Inflammatory macrophage (primary cell): ENCODE results near the gene LCOR.

Source experiments
- DNase-seq, 2 donors: peaks; one replicate each; pipeline ENCODE4 v3.0.0-alpha.2; 2020 to 2022

LCOR gene

DNA sequence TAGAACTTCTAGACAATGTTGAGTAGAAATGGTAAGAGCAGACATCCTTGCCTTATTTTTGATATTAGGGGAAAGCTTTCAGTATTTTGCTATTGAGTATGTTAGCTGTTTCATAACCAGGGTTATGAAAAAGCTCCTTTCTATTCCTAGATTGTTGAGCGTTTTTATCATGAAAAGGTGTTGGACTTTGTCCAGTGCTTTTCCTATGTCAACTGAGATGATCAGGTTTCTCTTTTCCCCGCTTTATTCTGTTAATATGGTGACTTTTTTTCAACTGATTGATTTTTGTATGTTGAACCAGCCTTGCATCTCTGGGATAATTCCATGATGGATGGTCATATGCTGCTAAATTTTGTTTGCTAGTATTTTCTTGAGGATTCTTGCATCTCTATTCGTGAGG, 58.5 kb downstream of the LCOR start:
- DNase-seq, result no peak

DNA sequence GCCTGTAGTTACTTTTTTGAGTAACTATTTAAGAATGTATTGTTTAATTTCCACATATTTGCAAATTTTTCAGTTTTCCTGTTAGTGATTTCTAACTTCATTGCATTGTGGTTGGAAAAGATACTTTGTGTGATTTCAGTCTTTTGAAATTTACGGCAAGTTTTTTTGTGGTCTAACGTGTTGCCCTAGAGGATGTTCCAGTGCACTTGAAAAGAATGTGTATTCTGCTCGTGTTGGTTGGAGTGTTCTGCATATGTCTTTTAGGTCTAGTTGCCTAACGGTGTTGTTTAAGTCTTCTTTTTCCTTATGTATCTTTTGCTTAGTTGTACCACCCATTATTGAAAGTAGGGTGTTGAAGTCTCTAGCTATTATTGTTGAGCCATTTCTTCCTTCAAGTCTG, 59.7 kb downstream of the LCOR start:
- no peak for DNase-seq

DNA sequence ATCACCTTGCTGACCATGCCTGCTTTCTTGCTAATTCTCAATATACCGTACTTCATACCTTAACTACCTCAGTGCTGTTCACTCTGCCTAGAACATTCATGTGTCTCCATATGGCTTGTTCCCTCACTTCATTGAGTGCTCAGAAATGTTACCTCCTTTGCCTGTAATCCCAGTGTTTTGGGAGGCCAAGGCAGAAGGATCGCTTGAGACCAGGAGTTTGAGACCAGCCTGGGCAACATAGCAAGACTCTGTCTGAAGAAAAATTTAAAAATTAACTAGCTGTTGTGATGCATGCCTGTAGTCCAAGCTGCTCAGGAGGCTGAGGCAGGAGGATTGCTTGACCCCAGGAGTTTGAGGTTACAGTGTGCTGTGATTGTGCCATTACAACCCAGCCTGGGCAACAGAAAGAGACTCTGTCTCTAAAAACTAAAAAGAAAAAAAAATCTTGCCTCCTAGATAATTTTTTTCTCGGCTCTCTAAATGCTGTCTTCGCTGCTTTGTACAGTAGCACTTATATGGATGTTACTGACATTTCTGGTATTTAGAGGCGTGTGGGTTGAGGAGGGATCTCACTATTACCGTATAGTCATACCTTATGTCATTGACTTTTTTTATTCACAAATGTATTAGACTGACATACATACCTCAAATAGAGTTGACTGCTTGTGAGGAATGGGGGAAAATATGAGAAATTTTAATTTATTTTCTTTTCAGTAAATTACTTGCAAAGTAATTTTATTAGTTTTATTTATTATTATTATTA, 63.7 kb downstream of the LCOR start:
- no peak for DNase-seq

DNA sequence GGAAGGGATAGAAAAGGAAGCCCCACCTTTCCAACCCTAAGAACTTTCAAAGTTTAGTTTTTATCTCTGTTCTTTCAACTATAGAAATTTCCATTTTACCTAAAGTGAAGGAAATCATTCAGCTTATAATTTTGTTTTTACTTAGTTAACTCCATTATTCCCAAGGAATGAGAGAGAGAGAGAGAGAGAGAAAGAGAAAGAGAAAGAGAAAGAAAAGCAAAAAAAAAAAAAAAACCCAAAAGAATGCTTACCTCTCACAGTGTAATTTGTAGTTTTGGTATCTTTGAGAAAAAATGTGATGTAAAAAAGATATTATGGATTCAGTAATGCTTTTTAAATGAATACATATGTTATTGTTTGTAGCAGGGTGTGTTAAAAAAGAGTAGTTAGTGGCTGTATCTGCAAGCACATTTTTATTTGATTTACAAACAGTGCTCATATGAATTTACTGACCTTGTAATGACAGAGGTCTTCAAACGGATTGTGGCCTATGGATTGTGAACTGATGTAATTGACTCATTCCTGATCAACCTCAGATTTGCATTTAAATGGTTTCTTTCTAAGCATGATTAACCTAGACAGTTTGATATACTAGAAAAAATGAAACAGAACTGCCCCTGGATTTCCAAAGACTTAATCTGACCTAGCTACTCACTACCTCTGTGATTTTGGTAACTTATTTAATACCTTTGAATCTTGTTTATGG, 64.9 kb downstream of the LCOR start:
- no peak for DNase-seq

DNA sequence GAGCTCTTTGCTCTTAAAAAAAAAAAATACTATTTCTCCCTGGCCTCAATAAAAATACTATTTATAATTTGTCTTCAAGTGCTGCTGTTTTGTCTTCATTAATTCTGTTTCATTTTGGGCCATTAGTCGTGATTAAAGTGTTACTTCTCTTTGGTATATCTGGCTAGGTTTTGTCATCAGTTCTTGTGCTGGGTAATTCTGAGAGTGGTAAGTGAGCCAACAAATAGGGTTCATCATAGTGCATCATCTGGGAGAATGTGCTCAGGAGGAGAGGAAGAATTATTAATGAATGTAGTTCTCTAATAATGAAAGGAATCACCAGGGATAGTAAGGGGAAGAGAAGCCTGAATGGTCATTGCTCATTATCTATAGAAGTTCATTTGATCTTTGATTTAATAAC, 70.0 kb downstream of the LCOR start:
- no peak for DNase-seq

DNA sequence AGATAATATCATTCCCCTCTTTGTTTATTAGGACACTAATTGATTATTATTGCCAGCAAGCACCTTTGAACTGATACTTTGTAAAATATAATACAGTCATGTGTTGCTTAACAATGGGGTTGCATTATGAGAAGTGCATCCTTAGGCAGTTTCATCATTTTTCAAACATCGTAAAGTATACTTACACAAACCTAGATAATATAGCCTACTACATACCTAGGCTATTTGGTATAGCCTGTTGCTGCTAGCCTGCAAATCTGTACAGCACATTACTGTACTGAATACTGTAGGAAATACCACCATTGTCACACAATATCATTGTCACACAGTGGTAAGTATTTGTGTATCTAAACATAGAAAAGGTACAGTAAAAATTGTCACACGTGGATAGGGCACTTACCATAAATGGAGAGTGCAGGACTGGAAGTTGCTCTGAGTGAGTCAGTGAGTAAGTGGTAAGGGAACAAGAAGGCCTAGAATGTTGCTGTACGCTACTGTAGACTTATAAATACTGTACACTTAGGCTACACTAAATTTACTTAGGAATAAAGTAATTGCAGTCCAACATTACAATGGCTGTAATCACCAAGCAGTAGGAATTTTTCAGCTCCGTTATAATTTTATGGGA, 70.7 kb downstream of the LCOR start:
- DNase-seq, result peak in 1 of 2 donors; percentile 14

DNA sequence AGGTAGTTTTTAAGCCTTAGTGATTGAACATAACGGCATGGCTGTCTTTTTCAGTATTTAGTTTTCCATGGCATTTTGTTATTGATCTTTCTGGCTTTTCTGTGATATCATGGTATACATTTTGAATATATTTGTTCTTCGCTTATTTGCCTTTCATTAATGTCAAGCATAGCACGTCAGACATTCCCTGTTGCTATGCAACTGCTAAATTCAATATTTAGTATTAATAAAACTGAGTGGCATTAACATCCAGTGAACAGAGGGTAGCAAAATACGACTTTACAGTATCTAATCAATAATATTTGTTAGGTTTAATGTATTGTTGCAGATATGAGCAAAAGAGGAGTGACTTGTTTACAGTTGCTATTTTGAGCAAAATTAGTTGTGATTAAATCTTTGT, 72.5 kb downstream of the LCOR start:
- no peak for DNase-seq

DNA sequence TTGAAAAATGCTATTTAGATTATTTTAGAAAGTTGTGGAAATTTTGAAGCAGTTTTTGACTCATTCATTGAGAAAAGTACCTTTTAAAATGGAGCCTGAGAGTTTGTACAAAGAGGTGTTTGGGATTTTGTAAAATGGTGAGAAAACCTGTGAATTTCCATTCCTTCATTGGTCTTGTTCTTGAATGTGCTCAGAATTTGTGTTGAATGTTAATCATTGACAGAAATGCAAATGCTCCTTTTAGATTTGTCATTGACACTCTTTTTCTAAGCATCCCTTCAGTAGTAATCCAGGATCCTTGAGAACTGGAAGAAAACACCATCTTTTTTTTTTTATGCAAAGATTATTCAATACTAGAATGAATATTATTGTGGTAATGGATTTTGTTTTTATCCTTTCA, 74.8 kb downstream of the LCOR start:
- DNase-seq, result no peak

DNA sequence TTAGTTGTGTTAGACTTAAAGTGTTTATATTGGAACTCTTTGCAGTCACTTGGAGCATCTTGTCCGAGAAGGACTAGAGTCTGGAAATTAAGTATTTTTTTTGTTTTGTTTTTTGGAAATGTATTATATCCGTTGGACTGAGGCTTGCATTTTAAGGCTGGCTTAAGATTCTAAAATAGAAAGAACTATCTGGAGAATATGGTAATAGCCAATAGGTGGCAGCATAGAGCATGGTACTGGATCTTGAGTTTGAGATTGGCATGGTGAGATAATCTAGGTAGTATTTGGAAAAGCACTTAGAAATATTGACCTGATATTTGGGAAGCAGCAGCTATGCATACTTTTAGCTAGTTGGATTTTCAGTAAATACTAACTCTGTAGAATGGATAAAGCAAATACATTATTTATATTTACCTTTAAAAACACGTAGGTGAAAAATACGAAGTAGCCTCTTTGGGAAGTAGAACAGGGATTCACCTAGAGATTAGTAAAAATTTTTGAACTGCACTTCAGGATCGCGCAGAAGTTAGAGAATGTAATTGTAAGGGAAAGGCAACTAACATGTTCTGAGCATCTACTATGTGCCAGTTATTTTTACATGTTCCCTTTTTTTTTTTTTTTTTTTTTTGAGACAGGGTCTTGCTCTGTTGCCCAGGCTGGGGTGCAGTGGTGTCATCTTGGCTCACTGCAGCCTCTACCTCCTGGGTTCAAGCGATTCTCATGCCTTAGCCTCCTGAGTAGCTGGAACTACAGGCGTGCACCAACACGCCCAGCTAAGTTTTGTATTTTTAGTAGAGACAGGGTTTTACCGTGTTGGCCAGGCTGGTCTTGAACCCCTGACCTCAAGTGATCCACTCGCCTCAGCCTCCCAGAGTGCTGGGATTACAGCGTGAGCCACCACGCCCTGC, 78.6 kb downstream of the LCOR start:
- peak; percentile 49 to 62 for DNase-seq

DNA sequence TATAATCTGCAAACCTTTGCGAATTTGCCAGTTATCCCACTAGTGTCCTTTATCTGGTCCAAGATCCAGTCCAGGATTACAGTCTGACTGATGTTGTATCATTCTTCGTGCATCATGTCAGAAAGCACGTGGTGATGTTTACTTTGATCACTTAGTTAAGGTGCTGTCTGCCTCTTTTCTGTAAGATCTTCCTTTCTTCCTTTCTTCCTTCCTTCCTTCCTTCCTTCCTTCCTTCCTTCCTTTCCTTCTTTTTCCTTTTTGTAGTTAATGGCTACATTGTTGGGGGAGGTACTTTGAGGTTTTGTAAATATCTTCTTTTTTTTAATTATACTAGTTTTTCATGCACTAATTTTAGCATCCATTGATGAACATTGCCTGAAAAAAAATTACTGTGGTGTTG, 80.3 kb downstream of the LCOR start:
- DNase-seq, result no peak

DNA sequence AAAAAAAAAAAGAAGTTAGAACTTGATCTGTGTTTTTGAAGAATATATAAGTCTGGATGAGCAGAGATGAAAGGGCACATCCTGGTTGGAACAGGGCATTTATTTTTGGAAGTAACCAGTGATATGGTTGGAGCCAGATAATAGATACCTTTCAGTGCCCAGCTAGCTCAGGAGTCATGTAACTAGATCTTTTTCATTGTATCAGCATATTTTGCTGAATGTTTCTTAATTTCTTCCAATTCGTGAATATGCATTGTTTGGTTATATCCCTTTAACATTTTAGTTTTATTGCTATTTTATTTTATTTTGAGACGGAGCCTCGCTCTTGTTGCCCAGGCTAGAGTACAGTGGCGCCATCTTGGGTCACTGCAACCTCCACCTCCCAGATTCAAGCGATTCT, 81.8 kb downstream of the LCOR start:
- DNase-seq, result no peak

DNA sequence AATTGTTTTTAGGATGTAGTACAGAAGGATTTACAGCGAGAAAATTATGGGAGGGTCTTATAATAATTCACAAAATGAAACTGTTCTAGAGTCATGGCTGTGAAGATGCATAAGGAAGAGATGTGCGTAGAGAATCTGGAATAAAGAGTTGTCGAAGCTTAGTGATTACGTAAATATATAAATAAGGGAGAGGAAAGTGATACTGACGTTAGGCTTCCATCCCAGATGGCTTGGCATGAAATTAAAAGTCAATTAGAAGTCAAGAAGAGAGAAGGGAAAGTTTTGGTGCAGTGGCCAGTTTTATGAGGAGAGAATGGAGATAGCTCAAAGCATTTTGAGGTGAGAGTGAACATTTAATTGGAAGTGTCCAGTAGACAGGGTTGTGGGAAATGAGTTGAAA, 85.5 kb downstream of the LCOR start:
- DNase-seq, result no peak

DNA sequence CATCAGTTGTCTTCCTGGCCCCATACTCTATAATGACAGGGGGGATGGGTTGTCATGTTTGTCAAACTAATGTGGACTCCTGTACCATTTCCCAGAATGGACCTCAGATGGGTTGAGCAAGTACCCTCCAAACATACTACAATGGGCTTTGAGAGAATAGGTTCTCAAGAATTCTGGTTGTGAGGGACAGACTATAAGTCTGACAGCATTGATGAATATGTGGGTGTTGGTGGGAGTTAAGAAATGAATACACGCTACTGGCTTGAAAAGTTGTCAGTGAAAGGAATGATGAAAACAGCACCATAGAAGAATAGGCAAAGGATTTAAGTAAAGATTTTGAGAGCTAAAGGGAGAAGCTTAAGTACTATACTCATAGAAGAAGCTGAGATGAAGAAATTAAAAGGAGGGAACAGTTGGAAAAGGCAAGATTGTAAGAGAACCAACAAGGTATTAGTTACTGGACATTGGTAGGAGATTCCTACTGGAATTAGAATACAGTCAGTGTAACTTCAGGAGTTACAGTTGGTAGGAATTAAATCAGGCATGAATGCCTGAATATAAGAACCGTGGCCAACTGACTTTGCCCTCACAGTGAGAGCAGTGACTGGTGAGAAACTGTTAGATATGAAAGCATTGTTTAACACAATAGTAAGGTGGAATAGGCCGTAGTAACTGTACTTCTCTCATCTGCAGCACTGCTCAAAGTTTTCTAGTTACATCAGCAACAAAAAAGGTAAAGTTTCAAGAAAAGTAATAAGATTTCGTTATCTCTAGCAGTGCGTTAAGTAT, 86.3 kb downstream of the LCOR start:
- DNase-seq, result no peak

DNA sequence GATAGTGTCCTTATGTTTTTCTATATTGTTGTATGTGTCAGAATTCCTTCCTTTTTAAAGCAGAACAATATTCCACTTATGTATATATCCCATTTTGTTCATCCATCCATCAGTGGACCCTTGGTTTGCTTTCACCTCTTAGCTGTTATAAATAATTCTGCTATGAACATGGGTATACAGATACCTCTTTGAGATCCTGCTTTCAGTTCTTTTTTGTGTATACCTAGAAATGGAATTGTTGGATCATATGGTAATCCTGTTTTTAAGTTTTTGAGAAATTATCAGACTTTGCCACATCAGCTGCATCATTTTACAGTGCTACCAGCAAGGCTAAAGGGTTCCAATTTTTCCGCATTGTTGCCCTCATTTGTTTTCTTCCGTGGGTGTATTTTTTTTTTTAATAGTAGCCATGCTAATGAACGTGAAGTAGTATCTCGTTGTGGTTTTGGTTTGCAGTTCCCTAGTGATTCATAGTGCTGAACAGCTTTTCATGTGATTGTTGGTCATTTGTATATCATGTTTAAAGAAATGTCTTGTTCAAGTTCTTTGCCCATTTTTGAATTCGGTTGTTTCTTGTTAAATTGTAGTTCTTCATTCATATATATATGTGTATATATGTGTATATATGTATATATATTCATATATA, 87.8 kb downstream of the LCOR start:
- peak; percentile 55 to 59 for DNase-seq

DNA sequence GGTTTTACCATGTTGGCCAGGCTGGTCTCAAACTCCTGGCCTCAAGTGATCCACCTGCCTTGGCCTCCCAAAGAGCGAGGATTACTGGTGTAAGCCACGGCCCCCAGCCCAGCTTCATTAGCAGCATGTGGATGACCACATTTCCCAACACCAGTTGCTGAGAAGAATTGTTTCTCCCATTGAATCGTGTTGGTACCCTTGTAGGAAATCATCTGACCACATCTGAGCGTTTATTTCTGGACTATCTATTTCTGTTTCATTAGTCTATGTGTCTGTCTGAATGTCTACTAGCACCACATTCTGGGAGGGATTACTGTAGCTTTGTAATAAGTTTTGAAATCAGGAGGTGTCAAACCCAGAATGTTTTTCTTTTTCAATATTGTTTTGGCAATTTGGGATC, 89.6 kb downstream of the LCOR start:
- DNase-seq, result no peak

DNA sequence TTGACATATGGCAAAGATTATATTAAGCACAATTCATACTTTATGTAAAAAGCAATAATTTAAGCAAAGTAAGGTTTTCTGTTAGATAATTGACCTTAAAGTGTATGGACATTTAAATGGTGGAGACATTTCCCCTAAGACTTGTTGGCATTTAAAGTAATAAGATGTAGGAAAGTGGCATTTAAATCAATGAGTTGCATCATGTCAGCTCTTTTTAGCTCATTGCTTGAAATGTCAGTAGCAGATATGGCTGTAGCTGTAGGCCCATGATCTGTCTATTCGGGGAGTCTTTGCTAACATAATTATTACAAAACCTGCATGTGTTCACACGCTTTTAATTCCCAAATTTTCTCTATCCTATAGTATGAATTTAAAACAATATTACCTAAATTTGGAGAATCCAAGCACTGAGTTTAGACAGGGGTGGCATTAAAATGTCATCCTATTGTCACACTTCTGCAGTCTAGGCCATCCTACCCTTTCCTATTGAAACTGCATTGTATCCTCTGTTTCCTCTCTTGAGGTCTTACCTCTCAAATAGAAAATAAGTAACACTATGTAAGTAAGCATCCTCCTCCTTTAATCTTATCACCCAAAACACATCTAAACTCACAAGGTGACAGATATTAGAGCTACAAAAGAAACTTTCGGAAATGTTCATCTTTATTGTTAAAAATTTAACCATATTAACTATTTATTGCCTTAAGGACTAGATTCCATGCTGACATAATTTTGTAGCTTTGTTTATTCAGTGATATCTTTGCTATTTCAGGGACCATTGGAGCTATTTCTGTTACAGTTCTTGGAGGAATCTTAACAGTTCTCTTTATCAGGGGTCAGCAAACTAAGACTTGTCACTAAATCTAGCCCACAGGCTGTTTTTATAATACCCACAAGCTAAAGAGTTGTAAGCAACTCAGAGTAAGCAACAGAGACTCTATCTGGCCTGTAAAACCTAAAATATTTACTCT, 91.2 kb downstream of the LCOR start:
- DNase-seq, result no peak

DNA sequence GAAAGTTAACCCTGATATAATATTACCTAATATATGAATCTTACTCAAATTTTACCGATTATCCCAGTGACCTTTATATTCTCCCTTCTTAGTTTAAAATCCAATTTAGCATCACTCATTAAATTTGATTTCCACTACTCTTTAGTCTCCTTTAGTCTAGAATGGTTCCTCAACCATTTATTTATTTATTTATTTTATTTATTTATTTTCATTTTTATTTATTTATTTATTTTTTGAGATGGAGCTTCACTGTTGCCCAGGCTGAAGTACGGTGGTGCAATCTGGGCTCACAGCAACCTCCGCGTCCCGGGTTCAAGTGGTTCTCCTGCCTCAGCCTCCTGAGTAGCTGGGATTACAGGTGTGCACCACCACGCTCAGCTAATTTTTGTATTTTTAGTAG, 92.8 kb downstream of the LCOR start:
- DNase-seq, result no peak

DNA sequence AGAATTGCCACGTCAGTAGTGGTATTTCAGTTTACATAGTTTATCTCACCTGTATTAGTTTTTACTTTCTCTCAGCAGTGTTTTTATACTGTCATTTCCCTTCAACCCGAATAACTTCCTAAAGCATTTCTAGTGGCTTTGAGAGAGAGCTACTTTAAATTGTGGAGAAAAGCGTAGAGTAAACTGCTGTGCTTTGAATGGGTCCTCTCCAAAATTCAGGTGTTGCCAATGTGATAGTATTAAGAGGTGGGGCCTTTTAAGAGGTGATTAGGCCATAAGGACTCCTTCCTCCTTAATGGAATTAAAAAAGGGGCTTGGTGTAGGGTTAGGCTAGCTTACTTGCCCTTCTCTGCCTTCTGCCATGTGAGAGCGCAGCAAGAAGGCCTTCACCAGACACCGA, 98.4 kb downstream of the LCOR start:
- DNase-seq, result no peak

DNA sequence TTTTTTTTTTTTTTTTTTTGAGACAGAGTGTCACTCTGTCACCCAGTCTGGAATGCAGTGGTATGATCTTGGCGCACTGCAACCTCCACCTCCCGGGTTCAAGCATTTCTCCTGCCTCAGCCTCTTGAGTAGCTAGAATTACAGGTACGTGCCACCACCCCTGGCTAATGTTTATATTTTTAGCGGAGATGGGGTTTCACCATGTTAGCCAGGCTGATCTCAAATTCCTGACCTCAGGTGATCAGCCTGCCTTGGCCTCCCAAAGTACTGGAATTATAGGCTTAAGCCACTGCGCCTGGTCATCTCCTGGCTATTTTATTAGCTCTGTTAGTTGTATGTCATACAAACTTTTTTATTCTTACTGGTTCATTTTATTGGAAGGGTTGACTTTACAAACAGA, 103.0 kb downstream of the LCOR start:
- DNase-seq, result no peak

DNA sequence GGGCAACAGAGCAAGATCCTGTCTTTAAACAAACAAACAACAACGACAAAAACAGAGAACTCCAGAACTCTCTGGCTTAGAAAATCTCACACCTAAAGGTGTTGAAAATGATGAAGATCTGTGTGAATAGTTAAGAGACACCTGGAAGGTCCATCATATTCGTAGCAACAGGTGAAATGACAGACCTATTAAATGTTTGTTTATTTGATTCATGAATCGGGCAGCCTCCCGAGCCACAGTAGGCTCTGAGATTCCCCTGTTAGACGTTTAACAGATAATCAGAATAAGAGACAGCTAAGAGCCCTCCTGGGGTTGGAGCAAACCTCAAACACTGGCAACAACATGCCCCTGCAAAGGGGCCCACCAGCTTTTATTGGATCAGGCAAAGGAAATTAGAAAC, 103.7 kb downstream of the LCOR start:
- no peak for DNase-seq
